GM19035 (cell line): ENCODE measurements around the gene CYTH2.

Source experiments
- ATAC-seq: cut with Tn5 transposase; IDR thresholded peaks from one replicate; pipeline ENCODE4 v1.9.1; 2021; ENCODE audit not compliant: unreplicated experiment

CYTH2 gene

GRCh38 chr19:48452289-48453190 lies 16.6 kb upstream of the CYTH2 start:
- ATAC-seq: no peak

- no peak for ATAC-seq
These were observed 14.9 kb upstream of the CYTH2 start for GRCh38 chr19:48454150-48454730.

DNA sequence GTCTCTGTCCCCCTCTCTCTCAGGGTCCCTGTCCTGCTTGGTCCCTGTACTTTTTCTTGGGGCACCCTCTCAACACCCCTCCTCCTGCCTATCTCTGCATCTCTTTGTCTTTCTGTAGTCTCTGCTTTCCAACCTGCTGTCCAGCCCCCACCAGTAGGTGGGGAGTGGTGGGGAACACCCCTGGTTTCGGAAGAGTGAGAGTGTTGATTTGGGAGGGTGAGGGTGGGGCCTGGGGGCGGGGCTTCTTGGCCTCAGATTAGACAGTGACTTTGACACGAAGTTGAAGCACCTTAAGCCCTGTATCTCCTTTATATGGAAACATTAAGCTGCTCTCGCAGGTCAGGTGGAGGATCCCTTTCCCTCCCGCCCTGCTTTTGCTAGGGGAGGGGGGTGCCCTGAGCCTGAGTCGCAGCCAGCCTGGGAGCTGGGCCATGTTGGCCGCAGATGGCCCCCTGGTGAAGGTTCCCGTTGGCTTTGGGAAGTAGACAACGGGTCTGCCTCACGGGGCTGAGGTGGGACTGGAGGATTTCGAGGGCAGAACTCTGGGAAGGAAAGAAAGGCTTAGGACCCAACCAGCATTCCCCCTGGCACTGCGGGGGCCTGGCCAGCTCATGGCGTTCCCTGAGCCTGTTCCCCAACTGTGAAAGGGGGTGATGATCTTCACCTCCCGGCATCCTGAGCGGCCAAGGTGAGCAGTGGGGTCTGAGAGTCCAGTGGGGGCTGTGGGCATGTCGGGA lies 13.8 kb upstream of the CYTH2 start, which contains the start of gene KCNJ14:
Gene KCNJ14, plus strand, starts transcription at position 404 of the 737 bp plus-strand sequence. CDS start 6,151 bp downstream, outside the sequence.
- no peak for ATAC-seq

DNA sequence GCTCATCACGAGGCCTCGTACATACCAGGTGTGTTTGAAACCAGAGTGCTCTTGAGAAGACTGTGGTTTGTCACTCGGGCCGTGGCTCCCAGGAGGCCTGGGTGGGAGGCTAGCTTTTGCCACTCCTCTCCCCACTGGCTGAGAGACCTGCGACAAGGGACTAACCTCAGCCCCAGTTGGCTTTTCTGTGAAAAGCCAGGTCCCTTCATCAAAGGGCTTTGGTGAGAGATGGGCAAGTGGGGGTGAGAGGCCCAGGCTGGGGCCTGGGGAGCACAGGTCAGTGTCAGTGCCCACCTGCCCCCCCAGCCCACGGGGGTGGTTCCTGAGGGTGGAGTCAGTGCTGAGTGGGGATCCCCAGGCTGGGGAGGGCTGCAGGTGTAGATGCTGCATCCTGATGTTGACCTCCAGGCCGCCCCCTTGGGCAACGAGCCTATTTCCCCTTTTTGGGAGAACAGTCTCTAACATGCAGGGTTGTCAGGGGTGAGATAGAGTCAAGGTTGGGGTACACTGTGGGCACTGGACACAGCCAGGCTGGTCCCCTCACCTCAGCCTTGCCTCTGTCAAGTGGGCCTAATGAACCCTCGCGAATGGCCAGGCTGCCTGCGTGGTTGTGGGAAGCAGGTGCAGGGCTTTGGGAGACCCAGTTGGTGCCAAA lies 13.1 kb upstream of the CYTH2 start:
- ATAC-seq: no peak

DNA sequence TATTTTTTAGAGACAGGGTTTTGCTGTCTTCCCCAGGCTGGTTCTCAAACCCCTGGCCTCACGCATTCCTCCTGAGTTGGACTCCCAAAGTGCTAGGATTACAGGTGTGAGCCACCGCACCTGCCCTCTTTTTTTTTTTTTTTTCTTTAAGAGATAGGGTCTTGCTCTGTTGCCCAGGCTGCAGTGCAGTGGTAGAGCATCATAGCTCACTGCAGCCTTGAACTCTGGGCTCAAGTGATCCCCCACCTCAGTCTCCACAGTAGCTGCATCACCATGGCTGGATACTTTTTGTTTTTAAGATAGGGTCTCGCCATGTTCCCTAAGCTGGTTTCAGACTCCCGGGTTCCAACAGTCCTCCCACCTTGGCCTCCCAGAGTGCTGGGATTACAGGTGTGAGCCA lies 12.3 kb upstream of the CYTH2 start:
- ATAC-seq: no peak

- no peak for ATAC-seq
These were observed 11.2 kb upstream of the CYTH2 start for GRCh38 chr19:48458016-48458415.

DNA sequence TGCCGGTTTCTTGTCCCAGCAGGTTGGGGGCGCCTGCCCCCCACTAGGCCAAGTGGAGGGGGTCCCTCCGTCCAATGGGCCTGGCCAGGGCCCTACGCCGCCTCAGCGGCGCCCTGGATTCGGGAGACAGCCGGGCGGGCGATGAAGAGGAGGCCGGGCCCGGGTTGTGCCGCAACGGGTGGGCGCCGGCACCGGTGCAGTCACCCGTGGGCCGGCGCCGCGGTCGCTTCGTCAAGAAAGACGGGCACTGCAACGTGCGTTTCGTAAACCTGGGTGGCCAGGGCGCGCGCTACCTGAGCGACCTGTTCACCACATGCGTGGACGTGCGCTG lies 7.6 kb upstream of the CYTH2 start:
- no peak for ATAC-seq

DNA sequence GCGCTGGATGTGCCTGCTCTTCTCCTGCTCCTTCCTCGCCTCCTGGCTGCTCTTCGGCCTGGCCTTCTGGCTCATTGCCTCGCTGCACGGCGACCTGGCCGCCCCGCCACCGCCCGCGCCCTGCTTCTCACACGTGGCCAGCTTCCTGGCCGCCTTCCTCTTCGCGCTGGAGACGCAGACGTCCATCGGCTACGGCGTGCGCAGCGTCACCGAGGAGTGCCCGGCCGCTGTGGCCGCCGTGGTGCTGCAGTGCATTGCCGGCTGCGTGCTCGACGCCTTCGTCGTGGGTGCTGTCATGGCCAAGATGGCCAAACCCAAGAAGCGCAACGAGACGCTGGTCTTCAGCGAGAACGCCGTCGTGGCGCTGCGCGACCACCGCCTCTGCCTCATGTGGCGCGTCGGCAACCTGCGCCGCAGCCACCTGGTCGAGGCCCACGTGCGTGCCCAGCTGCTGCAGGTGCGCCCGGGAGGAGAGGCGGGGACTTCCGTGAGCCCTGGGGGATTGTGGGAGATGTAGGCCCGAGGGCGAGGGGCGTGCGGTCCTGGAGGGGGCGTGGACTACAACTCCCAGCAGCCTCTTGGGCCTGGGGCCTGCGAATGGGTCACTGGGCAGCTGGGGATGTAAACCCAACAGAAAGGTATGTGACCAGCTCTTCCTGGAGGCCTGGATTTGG lies 7.0 kb upstream of the CYTH2 start:
- no peak for ATAC-seq

DNA sequence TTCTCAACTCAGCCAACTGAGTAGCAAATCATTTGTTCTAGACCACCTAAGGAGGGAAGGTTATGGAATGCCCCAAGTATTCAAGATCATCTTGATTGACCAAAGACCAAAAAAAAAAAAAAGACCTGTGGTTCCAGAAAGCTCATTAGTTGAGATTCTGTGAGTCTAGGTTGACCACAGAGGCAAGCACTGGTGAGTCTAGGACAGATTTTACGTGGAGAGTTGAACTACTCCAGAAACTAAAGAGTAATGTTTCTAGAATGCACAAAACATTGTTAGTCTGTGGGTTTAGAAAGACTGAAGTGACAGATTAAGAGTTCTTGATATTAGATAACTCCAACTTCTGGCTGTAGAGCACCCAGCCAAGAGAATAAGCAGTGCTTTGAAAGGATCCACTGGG lies 4.0 kb upstream of the CYTH2 start:
- no peak for ATAC-seq

- no peak for ATAC-seq
These were observed 2.4 kb upstream of the CYTH2 start for GRCh38 chr19:48466561-48467325.

GRCh38 chr19:48468772-48469288 lies 339 bp upstream of the CYTH2 start:
- ATAC-seq: peak; percentile 93

- ATAC-seq: no peak
These were observed 938 bp downstream of the CYTH2 start for GRCh38 chr19:48469934-48470680.

- ATAC-seq: no peak
These were observed 1.7 kb downstream of the CYTH2 start for GRCh38 chr19:48470856-48471255.

GRCh38 chr19:48471836-48472235 lies 2.7 kb downstream of the CYTH2 start:
- no peak for ATAC-seq

DNA sequence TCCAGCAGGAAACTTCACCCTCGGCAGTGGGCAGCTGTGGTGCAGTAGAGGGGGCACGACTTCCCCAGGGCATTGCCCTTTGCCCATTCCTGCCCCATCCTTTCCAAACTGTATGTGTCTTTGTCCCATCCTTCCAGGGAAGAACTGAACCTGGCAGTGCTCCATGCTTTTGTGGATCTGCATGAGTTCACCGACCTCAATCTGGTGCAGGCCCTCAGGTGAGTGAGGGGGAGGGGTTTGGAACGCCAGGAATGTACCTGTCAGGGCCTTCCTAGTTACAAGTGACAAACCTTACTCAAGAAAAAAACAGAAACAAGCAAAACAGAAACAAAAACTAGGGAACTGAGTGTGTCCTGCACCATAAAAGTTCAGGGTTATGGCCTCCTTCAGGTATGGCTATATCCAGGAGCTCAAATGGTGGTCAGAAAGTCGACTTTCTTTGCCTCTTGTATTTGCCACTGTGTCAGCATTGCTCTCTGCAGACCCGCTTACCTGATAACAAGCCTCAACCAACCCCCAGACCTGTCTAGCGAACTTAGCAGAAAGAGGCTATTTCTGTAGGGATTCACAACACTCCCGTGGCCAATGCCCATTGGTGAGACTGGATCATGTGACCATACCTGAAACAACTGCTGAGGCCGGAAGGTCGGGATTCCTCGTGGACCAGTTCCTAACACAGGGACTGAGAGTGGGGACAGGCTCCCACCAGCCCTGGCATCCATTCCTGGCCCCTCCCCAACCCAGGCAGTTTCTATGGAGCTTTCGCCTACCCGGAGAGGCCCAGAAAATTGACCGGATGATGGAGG lies 4.2 kb downstream of the CYTH2 start:
- ATAC-seq: no peak

GRCh38 chr19:48474084-48474592 lies 5.0 kb downstream of the CYTH2 start:
- no peak for ATAC-seq

GRCh38 chr19:48475369-48476068 lies 6.3 kb downstream of the CYTH2 start:
- no peak for ATAC-seq
